Fibroblast of skin of abdomen (primary cell): ENCODE results near the gene POLE.
"Not testable (repeated sequence)": the region's sequence is repeated elsewhere in the genome, so short reads cannot be mapped to it uniquely, and the experiment has no call there.

ENCODE experiments used
- DNase-seq: peaks from one replicate; pipeline ENCODE4 v3.0.0-alpha.2; 2013

The POLE gene

DNA sequence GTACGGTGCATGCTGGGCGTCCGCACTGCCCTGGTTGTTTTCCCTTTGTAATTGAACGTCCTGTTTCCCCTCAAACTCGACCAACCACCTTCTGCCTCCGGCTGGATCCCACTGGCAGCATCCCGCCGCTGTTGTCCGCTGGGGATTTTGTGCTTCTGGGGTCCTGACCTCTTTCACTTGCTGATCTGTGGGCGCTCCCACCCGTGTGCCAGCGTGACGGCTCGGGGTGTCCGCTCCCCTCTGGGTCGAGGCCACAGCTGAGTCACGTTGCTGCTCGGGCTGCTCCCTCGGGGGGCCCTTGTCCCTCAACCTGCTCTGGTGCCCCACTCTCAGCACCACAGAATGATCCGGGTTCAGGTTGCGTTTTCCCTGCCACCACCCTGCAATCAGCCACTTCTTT, 31.5 kb upstream of the POLE start:
- no peak for DNase-seq

DNA sequence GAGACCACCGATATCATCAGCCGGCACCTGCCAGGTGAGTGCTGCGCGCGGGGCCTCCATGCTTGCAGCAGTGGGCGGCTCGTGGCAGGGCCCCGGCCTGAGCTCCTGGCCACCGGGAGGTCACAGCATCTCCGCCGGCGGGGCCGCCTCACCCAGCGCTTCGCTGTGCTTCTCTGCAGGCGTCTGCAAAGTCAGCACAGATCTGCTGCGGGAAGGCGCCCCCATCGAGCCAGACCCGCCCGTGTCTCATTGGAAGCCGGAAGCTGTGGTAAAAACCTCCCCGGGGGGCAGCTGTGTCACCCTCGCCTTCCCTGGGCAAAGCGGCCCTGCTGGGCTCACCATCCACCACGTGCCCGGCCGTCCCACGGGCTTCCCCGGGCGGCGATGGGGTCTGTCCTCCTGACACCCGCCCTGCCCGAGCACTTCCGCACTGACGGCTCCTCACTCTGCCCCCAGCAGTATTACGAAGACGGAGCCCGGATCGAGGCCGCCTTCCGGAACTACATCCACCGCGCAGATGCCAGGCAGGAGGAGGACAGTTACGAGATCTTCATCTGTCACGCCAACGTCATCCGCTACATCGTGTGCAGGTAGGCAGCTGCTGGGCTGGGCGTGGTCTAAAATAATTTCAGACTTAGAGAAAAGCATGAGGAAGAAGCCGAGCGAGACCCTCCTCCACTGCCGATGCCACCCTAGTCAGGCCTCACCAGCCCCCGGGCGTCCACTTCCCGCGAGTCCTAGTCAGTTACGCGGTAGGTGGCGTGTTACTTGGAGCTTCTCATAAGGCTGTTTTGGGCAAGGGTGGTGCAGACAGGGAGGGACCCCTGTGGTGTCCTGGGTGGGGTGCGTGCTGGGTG, 30.6 kb upstream of the POLE start:
- DNase-seq = no peak

DNA sequence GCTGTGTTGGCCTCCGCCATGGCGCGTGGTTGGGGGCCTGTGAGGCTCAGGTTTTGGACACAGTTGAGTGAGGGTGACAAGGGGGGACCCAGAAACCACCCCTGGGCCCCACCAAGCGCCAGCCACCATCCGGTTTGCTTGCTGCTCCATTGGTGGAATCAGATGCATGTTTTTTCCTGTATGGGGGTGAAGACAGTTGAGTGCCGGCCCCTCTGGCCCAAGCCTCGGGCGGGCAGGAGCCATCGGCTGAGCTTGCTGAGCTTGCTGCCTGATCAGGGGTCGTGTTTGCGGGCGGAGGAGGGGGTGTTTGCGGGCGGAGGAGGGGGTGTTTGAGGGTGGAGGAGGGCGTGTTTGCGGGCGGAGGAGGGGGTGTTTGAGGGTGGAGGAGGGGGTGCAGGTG, 29.9 kb upstream of the POLE start:
- DNase-seq = no peak

DNA sequence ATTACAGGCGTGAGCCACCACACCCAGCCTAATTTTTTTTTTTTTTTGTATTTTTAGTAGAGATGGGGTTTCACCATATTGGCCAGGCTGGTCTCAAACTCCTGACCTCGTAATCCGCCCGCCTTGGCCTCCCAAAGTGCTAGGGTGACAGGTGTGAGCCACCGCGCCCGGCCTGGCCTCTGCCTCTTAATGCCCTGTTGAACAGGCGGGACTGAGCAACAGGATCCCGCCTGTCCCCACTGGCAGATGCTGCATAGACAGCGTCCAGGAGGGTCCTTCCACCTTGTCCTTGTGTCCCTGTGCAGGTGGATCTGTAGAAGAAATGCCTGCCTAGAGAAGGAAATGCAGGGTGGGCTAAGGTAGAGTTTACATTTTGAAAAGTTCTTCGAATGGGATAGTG, 29.2 kb upstream of the POLE start:
- no peak for DNase-seq

DNA sequence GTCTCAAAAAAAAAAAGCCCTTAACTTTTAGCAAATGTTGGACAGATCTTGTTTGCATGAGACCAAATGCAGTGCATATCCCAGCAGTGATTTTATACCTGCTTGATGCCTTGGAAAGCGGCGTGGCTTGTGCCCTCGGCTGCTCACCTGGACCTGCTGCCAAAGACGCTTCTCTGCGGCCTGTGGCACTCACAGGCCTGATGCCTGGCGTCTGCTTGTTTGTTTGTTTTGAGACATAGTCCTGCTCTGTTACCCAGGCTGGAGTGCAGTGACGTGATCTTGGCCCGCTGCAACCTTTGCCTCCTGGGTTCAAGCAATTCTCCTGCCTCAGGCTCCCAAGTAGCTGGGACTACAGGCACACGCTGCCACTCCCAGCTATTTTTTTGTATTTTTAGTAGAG, 28.7 kb upstream of the POLE start:
- DNase-seq = no peak

DNA sequence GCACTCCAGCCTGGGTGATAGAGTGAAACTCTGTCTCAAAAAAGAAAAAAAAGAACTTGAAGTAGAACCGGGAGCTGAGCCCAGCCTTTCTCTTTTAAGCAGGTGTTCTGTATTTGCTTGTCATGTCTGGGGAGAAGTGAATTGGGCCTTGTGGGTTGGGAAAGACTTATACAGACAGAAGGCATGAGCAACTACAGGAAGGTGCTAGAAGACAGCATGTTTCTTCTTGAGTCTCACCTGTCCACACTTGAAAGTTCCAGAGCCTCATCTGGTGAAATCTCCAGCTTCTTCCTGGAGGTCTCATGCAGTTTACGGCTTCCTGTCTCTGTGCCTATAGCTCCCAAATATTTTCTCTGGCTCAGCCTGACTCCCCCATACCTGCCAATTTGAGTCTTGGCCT, 26.0 kb upstream of the POLE start:
- DNase-seq = no peak

DNA sequence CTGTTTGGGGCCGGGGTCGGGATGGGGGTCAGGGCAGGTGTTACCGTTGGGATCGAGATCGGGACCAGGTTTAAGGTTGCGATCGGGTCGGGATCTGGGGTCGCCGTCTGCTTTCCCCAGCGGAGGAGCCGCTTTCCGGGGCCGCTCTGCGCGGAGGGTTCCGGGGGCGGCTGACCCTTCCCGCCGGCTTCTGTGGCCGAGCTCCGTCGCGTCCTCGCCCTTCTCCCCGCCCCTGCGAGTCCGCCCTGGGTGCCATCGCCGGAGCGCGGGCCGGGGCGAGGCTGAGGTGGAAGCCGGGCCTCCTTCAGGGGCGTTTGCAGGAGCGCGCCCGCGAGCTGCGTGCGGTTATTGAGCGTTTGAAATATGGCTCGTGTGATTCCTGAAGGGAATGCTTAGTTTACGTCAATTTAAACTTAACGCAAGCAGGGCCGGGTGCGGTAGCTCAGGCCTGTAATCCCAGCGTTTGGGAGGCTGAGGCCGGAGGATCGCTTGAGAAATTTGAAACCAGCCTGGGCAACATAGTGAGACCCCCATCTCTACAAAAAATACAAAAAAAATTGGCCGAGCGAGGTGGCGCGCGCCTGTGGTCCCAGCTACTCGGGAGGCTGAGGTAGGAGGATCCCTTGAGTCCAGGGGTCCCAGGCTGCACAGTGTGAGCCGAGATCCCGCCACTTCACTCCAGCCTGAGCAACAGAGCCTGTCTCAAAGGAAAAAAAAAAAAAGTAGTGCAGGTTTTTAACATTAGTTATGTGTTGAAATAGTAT, 24.1 kb upstream of the POLE start:
- no peak for DNase-seq

DNA sequence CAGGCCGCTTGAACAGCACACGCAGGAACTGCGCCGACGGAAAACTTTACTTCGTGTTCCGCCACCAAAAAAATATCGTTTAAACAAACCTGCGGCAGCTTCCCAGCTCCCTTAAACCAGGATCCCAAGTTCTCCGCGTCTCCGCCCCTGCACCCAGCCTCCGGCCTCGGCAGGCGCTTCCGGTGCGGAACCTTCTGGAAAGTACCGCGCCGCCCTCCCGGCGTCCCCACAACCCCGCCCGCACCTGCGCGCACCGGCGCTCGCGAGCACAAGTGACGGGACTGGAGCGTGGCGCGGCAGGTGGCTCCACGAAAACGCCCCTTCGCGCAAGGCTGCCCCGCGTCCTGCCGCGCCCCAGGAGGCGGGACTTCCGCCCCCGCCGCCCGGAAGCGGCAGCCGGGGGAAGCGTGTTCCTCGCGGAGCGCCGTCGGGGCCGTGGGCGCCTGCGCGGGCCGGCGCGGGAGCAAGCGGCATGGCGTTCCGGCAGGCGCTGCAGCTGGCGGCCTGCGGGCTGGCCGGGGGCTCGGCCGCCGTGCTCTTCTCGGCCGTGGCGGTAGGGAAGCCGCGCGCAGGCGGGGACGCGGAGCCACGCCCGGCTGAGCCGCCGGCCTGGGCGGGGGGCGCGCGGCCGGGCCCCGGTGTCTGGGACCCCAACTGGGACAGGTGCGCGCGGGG, 23.4 kb upstream of the POLE start, which contains the start of gene PGAM5:
PGAM5 (plus strand) TSS at position 438 of the 675 bp plus-strand sequence; CDS start at position 473, 35 bp downstream.
- DNase-seq = peak; percentile 79

DNA sequence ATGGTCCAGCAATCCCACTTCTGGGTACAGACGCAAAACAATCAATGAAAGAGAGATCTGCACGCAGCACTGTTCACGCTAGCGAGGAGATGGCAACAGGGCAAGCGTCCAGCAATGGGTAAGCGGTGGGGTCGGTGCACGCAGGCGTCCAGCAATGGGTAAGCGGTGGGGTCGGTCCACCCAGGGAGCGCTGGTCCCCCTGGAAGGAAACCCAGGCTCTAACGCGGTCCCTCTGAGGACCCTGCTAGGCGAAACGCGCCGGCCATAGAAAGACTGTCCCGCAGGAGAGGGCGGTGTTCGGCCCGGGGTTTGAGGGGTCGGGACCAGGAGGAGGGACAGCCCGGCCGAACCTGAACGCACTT, 22.9 kb upstream of the POLE start:
- DNase-seq = no peak

DNA sequence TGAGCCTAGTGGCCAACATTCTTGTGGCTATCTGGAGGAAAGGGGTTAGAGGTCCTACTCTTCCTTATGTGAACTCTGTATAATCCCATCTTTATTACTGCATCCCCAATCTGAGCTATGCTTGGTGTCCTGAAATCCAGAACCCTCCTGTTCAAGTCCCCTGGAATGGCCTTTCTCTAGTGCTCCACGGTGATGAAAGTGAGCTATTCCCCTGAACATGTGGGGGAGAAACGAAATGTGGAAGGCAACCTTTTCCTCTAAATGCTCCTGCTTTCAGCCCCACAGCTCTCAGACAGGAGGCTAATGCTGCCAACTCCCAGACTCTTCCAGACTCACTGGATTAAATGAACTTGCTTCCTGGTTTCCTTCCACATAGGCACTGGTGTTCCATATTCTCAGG, 21.0 kb upstream of the POLE start:
- DNase-seq = no peak

DNA sequence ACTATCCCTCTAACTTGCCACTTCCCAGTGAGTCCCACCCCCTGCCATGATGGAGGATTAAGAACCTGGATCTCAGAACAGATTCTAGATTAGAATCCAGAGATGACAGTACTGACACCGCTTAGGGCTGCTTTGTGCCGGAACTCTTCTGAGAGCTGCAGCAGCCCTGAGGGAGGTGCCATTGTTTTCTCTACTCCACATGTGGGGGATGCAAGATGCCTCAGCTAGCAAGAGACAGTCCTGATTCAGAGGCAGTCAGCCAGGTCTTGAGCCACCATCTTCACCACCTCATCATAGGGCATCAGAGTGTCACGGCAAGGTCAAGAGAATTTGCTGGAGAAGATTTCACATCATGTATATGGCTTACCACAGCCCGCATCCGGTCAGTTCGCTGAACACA, 20.1 kb upstream of the POLE start:
- no peak for DNase-seq

DNA sequence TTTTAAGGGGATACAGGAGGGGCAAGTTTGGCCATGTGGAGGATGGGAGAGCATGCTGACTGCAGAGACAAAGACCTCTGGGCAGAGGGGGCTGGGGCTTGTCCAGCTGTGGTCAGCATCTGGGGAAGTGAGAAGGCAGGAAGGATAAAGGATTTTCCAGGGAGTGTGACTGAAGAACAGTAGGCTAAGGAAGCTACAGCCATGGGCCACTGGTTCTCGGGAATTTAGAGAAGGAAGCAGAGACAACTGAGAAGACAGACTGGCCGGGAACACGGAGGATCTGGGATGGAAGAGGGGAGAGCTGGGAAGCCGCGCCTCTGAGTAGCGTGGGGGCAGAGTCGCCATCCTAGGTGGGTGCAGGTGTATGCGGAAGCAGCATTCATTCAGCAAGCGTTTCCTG, 16.5 kb upstream of the POLE start:
- no peak for DNase-seq

DNA sequence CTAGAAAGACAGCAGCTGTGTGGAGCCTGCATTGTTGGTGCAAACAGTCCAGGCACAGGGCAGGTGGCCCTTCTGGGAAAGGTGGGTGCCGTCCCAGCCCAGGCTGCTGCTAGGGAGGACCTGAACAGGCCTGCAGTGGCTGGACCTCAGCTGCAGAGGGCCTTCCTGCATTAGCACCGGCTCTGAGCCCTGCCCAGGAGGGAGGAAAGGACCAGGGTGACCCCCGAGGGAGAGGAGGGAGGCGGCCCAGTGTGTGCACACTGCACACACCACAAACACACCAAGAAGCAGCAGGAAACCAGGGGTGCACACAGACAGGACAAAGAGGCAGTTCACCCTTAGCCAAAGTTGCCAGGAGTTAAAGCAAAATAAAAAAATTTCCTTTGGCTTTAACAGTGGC, 15.5 kb upstream of the POLE start:
- no peak for DNase-seq

DNA sequence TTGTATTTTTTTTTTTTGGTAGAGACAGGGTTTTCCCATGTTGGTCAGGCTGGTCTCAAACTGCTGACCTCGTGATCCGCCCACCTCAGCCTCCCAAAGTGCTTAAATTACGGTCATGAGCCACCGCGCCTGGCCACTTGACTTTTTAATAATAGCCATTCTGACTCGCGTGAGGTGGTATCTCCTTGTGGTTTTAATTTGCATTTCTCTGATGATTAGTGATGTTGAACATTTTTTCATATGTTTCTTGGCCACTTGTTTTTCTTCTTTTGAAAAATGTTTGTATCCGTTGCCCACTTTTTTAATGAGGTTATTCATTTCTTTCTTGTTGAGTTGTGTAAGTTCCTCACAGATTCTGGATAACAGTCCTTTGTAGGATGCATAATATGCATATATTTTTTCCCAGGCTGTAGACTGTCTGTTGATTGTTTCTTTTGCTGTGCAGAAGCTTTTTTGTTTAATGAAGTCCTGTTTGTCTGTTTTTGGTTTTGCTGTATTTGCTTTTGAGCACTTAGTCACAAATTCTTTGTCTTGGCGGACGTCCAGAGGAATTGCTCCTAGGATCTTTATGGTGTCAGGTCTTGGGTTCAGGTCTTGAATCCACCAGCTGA, 13.2 kb upstream of the POLE start:
- peak; percentile 24 for DNase-seq

DNA sequence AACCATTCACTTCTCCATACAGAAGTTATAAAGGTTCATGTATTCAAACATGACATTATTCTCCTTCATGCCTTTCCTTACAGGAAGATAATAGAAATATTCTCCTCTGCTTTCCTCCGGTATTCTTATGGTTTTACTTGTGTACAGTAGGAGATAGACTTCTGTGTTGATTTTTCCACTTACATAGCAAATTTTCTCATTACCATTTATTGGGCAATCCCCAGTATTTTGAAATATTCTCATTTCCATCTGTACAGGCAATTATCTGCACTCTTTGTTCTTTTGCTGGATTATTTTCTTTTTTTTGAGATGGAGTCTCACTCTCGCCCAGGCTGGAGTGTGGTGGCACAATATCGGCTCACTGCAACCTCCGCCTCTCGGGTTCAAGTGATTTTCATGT, 11.2 kb upstream of the POLE start:
- no peak for DNase-seq

DNA sequence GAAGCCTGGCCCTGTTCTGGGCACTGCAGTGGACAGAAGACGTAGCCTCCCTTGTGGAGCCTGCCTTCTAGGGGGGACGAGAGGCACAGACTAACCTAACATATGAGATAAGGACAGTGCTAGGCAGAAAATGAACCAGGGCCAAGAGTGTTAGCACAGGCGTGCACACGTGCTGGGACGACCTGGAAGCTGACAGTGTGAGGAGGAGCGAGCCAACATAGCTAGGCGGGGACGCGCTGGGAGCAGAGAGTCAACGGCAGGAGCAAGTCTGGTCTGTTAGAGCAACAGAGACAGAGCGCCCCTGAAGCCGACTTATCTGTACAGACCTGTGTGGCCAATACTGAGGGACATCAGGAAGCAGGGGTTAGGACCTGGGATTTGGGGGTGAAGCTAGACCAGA, 8.3 kb upstream of the POLE start:
- no peak for DNase-seq

DNA sequence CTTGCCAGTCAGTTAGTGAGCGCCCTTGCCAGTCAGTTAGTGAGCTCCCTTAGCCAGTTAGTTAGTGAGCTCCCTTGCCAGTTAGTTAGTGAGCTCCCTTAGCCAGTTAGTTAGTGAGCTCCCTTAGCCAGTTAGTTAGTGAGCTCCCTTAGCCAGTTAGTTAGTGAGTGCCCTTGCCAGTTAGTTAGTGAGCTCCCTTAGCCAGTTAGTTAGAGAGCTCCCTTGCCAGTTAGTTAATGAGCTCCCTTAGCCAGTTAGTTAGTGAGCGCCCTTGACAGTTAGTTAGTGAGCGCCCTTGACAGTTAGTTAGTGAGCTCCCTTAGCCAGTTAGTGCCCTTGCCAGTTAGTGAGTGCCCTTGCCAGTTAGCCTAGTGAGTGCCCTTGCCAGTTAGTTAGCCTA, 7.7 kb upstream of the POLE start:
- DNase-seq = not testable (repeated sequence)

DNA sequence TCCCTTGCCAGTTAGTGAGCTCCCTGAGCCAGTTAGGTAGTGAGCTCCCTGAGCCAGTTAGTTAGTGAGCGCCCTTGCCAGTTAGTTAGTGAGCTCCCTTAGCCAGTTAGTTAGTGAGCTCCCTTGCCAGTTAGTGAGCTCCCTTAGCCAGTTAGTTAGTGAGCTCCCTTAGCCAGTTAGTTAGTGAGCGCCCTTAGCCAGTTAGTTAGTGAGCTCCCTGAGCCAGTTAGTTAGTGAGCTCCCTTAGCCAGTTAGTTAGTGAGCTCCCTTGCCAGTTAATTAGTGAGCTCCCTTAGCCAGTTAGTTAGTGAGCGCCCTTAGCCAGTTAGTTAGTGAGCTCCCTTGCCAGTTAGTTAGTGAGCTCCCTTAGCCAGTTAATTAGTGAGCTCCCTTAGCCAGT, 4.9 kb upstream of the POLE start:
- DNase-seq = not testable (repeated sequence)

DNA sequence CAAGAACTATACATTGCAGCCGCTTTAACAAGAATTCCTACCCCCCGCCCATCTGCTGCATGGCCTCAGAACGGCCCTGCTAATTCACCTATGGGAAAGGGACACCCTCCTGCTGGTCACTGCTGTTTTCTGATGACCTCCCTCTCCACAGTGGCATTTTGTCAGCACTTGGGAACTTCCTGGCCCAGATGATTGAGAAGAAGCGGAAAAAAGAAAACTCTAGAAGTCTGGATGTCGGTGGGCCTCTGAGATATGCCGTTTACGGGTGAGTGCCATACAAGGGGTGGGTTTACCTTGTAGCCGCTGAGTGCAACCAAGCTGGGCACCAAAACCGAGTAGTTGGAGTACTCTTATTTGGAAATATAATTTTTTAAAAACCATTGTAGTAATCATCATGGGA, 3.0 kb upstream of the POLE start:
- no peak for DNase-seq

DNA sequence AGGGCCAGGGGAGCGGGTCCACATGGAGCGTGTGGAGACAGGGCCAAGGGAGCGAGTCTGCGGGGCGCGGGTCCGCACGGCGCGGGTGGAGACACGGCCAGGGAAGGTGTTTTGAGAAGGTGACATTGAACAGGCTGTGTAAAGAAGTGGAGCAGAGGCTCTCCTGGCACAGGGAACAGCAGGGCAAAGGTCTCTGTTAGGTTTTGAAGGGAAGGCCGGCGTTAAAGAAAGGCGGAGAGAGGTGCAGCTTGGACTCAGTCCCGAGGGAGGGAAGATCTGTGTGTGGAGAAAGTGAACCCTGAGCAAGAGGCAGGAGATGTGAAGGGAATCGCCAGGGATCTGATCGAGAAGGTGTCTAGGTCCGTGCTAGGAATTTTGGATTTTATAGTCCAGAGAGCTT, 2.1 kb upstream of the POLE start:
- DNase-seq = no peak

DNA sequence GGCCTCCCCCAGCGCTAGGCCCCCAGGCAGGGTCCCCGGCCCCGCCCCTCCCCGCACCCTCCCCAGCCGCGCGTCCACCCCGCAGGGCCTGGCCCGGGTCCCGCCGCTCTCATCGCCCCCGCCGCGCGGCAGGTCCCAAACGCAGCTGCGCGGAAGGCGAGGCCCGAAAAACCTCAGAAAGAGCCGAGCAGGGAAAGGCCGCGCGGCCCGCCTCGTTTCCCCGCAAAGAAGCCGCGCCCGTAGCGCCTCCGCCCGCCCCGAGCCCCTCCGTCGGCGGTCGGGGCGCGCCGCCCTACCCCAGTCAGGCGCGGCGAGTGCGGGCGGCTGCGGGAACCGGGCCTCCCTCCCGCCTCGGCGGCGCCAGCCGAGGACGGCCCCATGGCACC, 324 bp downstream of the POLE start:
- DNase-seq = no peak

DNA sequence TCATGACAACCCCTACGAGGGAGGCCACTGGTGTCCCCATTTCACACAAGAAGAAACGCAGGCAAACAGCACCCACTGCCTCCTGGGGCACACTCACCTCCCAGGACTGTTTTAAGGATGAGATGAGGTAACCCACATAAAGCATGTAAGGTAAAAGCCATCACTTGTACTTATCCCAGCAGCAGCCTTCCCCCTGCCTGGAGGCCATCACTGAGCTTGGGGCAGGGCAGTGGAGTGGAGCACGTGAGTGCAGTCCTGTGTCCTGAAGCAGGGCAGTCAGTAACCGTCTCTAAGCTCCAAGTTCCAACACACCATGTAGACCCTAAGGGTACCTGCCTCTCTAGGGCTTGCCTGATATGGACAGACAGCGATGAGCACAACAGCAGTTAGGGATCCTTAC, 1.7 kb downstream of the POLE start:
- DNase-seq = no peak

DNA sequence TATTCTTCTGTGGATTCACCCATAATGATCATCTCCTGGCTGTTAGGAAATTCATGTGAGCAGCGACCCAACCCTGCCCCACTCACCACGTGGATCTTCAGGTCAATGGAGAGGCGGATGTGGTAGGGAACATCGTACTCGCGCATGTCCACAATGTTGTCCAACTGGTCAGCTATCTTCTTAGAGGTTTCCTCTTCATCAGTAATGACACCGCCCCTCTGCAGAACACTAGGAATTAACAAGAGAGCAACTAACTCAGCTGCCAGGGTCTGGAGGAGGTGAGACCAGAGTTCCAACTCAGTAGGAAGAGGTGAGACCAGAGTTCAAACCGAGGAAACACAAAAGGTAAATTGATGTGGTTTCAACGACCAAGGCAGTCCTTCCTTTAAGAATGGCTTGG, 9.7 kb downstream of the POLE start:
- no peak for DNase-seq
